ENCODE results near the gene MPHOSPH9.
A peak's percentile ranks its signal among the peaks of the same experiment; 100 is the strongest.

Gene MPHOSPH9

DNA sequence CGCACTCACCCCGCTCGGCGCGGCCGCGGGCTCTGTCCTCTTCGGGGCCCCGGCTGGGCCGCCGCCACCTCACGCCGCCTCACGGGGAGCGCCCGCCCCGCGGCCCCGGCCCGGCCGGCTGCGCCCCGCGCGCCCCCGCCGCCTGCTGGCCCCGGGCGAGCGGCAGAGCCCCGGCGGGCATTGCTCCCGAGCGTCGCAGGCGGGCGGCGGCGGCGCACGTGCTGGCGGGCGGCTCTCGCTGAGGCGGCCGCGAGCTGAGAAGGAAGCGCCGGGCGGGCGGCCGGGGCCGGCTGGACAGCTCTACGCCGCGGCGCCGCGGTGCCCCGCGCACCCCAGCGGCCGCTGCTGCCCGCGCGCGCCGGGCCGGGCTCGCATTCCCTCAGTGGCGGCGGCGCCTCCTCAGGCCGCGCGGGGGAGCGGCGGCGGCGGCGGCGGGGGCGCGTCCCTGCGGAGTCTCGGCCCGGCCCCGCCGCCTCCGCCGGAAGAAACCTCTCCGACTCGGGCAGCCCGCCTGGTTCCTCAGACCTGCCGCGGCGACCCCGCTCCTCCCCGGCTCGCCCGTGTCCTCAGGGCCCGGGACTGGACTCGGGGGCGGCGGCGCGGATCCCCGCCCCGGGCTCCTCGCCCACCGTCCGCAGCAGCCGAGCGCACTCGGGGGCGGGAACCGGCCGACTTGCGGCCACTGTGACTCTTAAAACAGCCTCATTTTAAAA, 82.0 kb downstream of the MPHOSPH9 start, which contains the start of gene PITPNM2:
PITPNM2 (minus strand) TSS at position 347 of the 713 bp plus-strand sequence. CDS start 116,500 bp downstream, outside the sequence.
- WGBS: 1% methylated on average over 26 of the region's 119 CpGs

GRCh38 chr12:123150275-123150743, 82.6 kb downstream of the MPHOSPH9 start:
- Histone ChIP-seq H2AFZ (ENCODE audit: low read depth, low read length) (peak overlapping the region; percentile 80), H3K23ac (ENCODE audit: low read length in 2 of 2) (peak overlapping the region in 1 of 2 experiments; percentile 91), H3K79me1 (replicated peaks; ENCODE audit: low read length, poor library complexity, severe bottlenecking) (peaks cover 22% of the 10 kb centered on the region), H2BK120ac (ENCODE audit: low read depth, low read length) (no peak overlapping the region), H3K9ac (ENCODE audit: low read length) (peak overlapping the region; percentile 82), H3K4me2 (ENCODE audit: low read length, poor library complexity, severe bottlenecking) (peak overlapping the region; percentile 91), H3K4me1 (ENCODE audit: control insufficient read depth, insufficient read depth, low read depth, low read length) (peaks cover 14% of the 10 kb centered on the region), H3K27me3 (ENCODE audit: control insufficient read depth in 1 of 2, insufficient read depth in 1 of 2, low read length in 2 of 2) (no peaks in the 10 kb centered on the region), H3K4me3 (ENCODE audit: insufficient read depth in 1 of 2, low read depth in 1 of 2, low read length in 2 of 2) (peak overlapping the region; percentile 72 to 81), H2BK5ac (ENCODE audit: low read depth, low read length, poor library complexity, severe bottlenecking) (no peak overlapping the region), H2BK12ac (ENCODE audit: low read length in 2 of 2) (peak overlapping the region in 1 of 2 experiments; percentile 90), H3K27ac (ENCODE audit: low read length, poor library complexity, severe bottlenecking) (no peak overlapping the region), H3K14ac (ENCODE audit: low read length in 2 of 2) (peak overlapping the region in 1 of 2 experiments; percentile 89), H2AK5ac (ENCODE audit: low read length, severe bottlenecking) (no peak overlapping the region), H3K4ac (ENCODE audit: low read depth in 1 of 2, low read length in 2 of 2) (peak overlapping the region in 1 of 2 experiments; percentile 60), H3K9me3 (ENCODE audit: control insufficient read depth, low read length) (no peaks in the 10 kb centered on the region), H3K36me3 (ENCODE audit: control insufficient read depth in 1 of 2, insufficient read depth in 2 of 2, low read depth in 1 of 2, low read length in 2 of 2) (peaks cover 3% of the 10 kb centered on the region in 2 experiments), H2BK15ac (ENCODE audit: low read depth, poor library complexity, severe bottlenecking) (peak overlapping the region; percentile 90), H4K8ac (ENCODE audit: low read length) (peak overlapping the region; percentile 45), H3K18ac (ENCODE audit: low read depth in 1 of 2, low read length in 2 of 2) (peak overlapping the region; percentile 40 to 75), H4K91ac (ENCODE audit: low read length) (peak overlapping the region; percentile 9)
- WGBS: 1% methylated on average over 13 of the region's 54 CpGs
- DNase-seq: peak; percentile 20

More for the DNA sequence above, 82.0 kb downstream of the MPHOSPH9 start, which contains the start of gene PITPNM2:
- H2BK5ac ChIP-seq (ENCODE audit: low read depth, low read length, poor library complexity, severe bottlenecking): peak within 1 kb of the TSS; percentile 51
- H3K4me3 ChIP-seq (ENCODE audit: insufficient read depth in 1 of 2, low read depth in 1 of 2, low read length in 2 of 2): peak within 1 kb of the TSS; percentile 72 to 81
- H3K27ac ChIP-seq (ENCODE audit: low read length, poor library complexity, severe bottlenecking): no peak within 1 kb of the TSS
- H4K91ac ChIP-seq (ENCODE audit: low read length): peak within 1 kb of the TSS; percentile 9
- H2BK12ac ChIP-seq (ENCODE audit: low read length in 2 of 2): peak within 1 kb of the TSS in 1 of 2 experiments; percentile 90
- H2AK5ac ChIP-seq (ENCODE audit: low read length, severe bottlenecking): no peak within 1 kb of the TSS
- H3K23ac ChIP-seq (ENCODE audit: low read length in 2 of 2): peak within 1 kb of the TSS in 1 of 2 experiments; percentile 91
- peaks cover 19% of the 10 kb centered on the region for H3K79me1 ChIP-seq (replicated peaks; ENCODE audit: low read length, poor library complexity, severe bottlenecking)
- H3K9me3 ChIP-seq (ENCODE audit: control insufficient read depth, low read length): no peaks in the 10 kb centered on the region
- peak within 1 kb of the TSS; percentile 75 to 77 for H3K18ac ChIP-seq (ENCODE audit: low read depth in 1 of 2, low read length in 2 of 2)
- H3K9ac ChIP-seq (ENCODE audit: low read length): peak within 1 kb of the TSS; percentile 87
- no peaks in the 10 kb centered on the region for H3K27me3 ChIP-seq (ENCODE audit: control insufficient read depth in 1 of 2, insufficient read depth in 1 of 2, low read length in 2 of 2)
- H2AFZ ChIP-seq (ENCODE audit: low read depth, low read length): peak within 1 kb of the TSS; percentile 80
- peak within 1 kb of the TSS; percentile 91 for H3K4me2 ChIP-seq (ENCODE audit: low read length, poor library complexity, severe bottlenecking)
- peak within 1 kb of the TSS in 1 of 2 experiments; percentile 60 for H3K4ac ChIP-seq (ENCODE audit: low read depth in 1 of 2, low read length in 2 of 2)
- H2BK120ac ChIP-seq (ENCODE audit: low read depth, low read length): peak within 1 kb of the TSS; percentile 54
- H2BK15ac ChIP-seq (ENCODE audit: low read depth, poor library complexity, severe bottlenecking): peak within 1 kb of the TSS; percentile 90
- peaks cover 14% of the 10 kb centered on the region for H3K4me1 ChIP-seq (ENCODE audit: control insufficient read depth, insufficient read depth, low read depth, low read length)
- peak within 1 kb of the TSS in 1 of 2 experiments; percentile 89 for H3K14ac ChIP-seq (ENCODE audit: low read length in 2 of 2)
- peak within 1 kb of the TSS; percentile 55 for H4K8ac ChIP-seq (ENCODE audit: low read length)
- H3K36me3 ChIP-seq (ENCODE audit: control insufficient read depth in 1 of 2, insufficient read depth in 2 of 2, low read depth in 1 of 2, low read length in 2 of 2): peaks cover 7 to 9% of the 10 kb centered on the region in 2 experiments
- peak; percentile 68 for DNase-seq

GRCh38 chr12:123149501-123150274, 83.3 kb downstream of the MPHOSPH9 start:
- 46% methylated on average over 21 of the region's 22 CpGs for WGBS
- Histone ChIP-seq H2BK12ac (ENCODE audit: low read length in 2 of 2) (peak overlapping the region; percentile 71 to 90), H3K4me1 (ENCODE audit: control insufficient read depth, insufficient read depth, low read depth, low read length) (peaks cover 14% of the 10 kb centered on the region), H3K18ac (ENCODE audit: low read depth in 1 of 2, low read length in 2 of 2) (peak overlapping the region; percentile 40 to 75), H2BK120ac (ENCODE audit: low read depth, low read length) (no peak overlapping the region), H3K79me1 (replicated peaks; ENCODE audit: low read length, poor library complexity, severe bottlenecking) (peaks cover 27% of the 10 kb centered on the region), H3K9me3 (ENCODE audit: control insufficient read depth, low read length) (no peaks in the 10 kb centered on the region), H3K14ac (ENCODE audit: low read length in 2 of 2) (peak overlapping the region in 1 of 2 experiments; percentile 89), H2AK5ac (ENCODE audit: low read length, severe bottlenecking) (peak overlapping the region; percentile 30), H3K23ac (ENCODE audit: low read length in 2 of 2) (peak overlapping the region in 1 of 2 experiments; percentile 91), H3K4me2 (ENCODE audit: low read length, poor library complexity, severe bottlenecking) (peak overlapping the region; percentile 91), H2BK5ac (ENCODE audit: low read depth, low read length, poor library complexity, severe bottlenecking) (peak overlapping the region; percentile 59), H4K91ac (ENCODE audit: low read length) (peak overlapping the region; percentile 9), H4K8ac (ENCODE audit: low read length) (peak overlapping the region; percentile 49), H2BK15ac (ENCODE audit: low read depth, poor library complexity, severe bottlenecking) (peak overlapping the region; percentile 86), H3K4ac (ENCODE audit: low read depth in 1 of 2, low read length in 2 of 2) (peak overlapping the region; percentile 60), H3K27me3 (ENCODE audit: control insufficient read depth in 1 of 2, insufficient read depth in 1 of 2, low read length in 2 of 2) (no peaks in the 10 kb centered on the region), H3K36me3 (ENCODE audit: control insufficient read depth in 1 of 2, insufficient read depth in 2 of 2, low read depth in 1 of 2, low read length in 2 of 2) (peaks cover 0 to 3% of the 10 kb centered on the region in 2 experiments), H3K9ac (ENCODE audit: low read length) (peak overlapping the region; percentile 82), H3K4me3 (ENCODE audit: insufficient read depth in 1 of 2, low read depth in 1 of 2, low read length in 2 of 2) (peak overlapping the region; percentile 72 to 81), H3K27ac (ENCODE audit: low read length, poor library complexity, severe bottlenecking) (no peak overlapping the region), H2AFZ (ENCODE audit: low read depth, low read length) (peak overlapping the region; percentile 80)
- peak; percentile 32 for DNase-seq
